Panc1 (cell line): ENCODE measurements around the gene CABLES2. TPM values are rescaled to one million over a fixed set of nuclear protein-coding genes. Genes with fewer than 3 reads are reported as not detected.

Experiments used
- ATAC-seq: fragments of 200-7000 bp; cut with Tn5 transposase; 2 replicates; pipeline ENCODE4 v1.9.1; 2020; ENCODE audit warnings: mild to moderate bottlenecking, moderate library complexity
- BruUV-seq: library from RNA; stranded (reverse); fragments of 400-500 nt; replicated peaks from 2 replicates; lab custom pipeline; 2021; lab: Mats Ljungman, UMichigan
- CTCF ChIA-PET: fragments of 300-600 bp; sonication (Branson Sonifier 250); formaldehyde crosslinking; loops from one replicate; lab custom pipeline; 2022; ENCODE audit warnings: antibody characterized with exemption; lab: Charles Lee
- POLR2A ChIA-PET: fragments of 300-600 bp; sonication (Branson Sonifier 250); formaldehyde crosslinking; loops from one replicate; lab custom pipeline; 2022; ENCODE audit warnings: antibody characterized with exemption; lab: Charles Lee
- DNase-seq: peaks from one replicate; pipeline ENCODE4 v3.0.0-alpha.2; 2010; ENCODE audit warnings: low read depth, low spot score
- H3K27ac ChIP-seq: 2 replicates; pipeline ENCODE4 v1.5.1; 2011; ENCODE audit warnings: mild to moderate bottlenecking, low read length, inconsistent platforms
- H3K27me3 ChIP-seq: fragments of 200-500 bp; sonication (Bioruptor generic); 2 replicates; pipeline ENCODE4 v1.6.0; 2014; ENCODE audit warnings: low read length, inconsistent platforms; ENCODE audit not compliant: control insufficient read depth, insufficient read depth
- H3K36me3 ChIP-seq: fragments of 200-500 bp; sonication (Bioruptor generic); 2 replicates; pipeline ENCODE4 v1.5.1; 2014; ENCODE audit warnings: inconsistent platforms, mild to moderate bottlenecking, low read length, moderate library complexity; ENCODE audit not compliant: control insufficient read depth, insufficient read depth
- H3K4me1 ChIP-seq: 2 replicates; pipeline ENCODE4 v1.5.1; 2011; ENCODE audit warnings: inconsistent platforms, mild to moderate bottlenecking, low read length, moderate library complexity; ENCODE audit not compliant: control insufficient read depth, insufficient read depth
- H3K4me3 ChIP-seq, 2 experiments: 2 replicates each; pipeline ENCODE4 v1.5.1; 2011 to 2012; ENCODE audit warnings: low read depth in 2 of 2, low read length in 2 of 2, mild to moderate bottlenecking in 2 of 2, inconsistent platforms in 1 of 2, moderate library complexity in 1 of 2
- H3K9me3 ChIP-seq: fragments of 200-500 bp; sonication (Bioruptor generic); 2 replicates; pipeline ENCODE4 v1.5.1; 2014; ENCODE audit warnings: low read depth, mild to moderate bottlenecking, inconsistent platforms, low read length, moderate library complexity; ENCODE audit not compliant: control insufficient read depth, insufficient read depth
- CTCF ChIP-seq: fragments of 450-650 bp; IDR thresholded peaks from 2 replicates; pipeline ENCODE4 v1.5.1; 2017; ENCODE audit warnings: mild to moderate bottlenecking
- POLR2AphosphoS5 ChIP-seq: IDR thresholded peaks from 2 replicates; pipeline ENCODE4 v1.6.1; 2012; ENCODE audit warnings: mild to moderate bottlenecking, low read depth, low read length, moderate library complexity
- REST ChIP-seq, 2 experiments: IDR thresholded peaks; 2 replicates each; pipeline ENCODE4 v1.6.1; 2011 to 2012; ENCODE audit warnings: low read depth in 2 of 2, control low read depth in 1 of 2, low read length in 1 of 2, mild to moderate bottlenecking in 1 of 2, moderate library complexity in 1 of 2; ENCODE audit not compliant: insufficient read depth in 1 of 2
- SIN3A ChIP-seq: IDR thresholded peaks from 2 replicates; pipeline ENCODE4 v1.6.1; 2012; ENCODE audit warnings: low read depth, mild to moderate bottlenecking, low read length, moderate library complexity, borderline replicate concordance; ENCODE audit not compliant: insufficient read depth
- in situ Hi-C: cut with HindIII; loops from 2 replicates; pipeline ENCODE4 v1.10.0; 2016; ENCODE audit warnings: low sequenced_read_pairs, low pct_unique_long_range_greater_than_20kb
- intact Hi-C: fragments of 100-400 bp; cut with micrococcal nuclease; formaldehyde crosslinking; loops from one replicate; pipeline ENCODE4 v1.10.0; 2022; ENCODE audit not compliant: unreplicated experiment
- total RNA-seq: library from RNA; stranded (reverse); gene quantifications from one replicate; pipeline ENCODE4 v1.2.1, GENCODE V29; 2021; ENCODE audit not compliant: unreplicated experiment

CABLES2 gene
- total RNA-seq, 1 experiment from 2014 or later = 9.8 TPM

GRCh38 chr20:62454904-62455636, 48.0 kb upstream of the CABLES2 start:
- ATAC-seq = no peak
- Histone ChIP-seq H3K4me1 (peaks cover 2% of the 10 kb centered on the region; the same call in 1 of the 2 replicates), H3K4me3 (no peak overlapping the region), H3K27me3 (no peaks in the 10 kb centered on the region), H3K27ac (no peak overlapping the region), H3K36me3 (no peaks in the 10 kb centered on the region), H3K9me3 (no peaks in the 10 kb centered on the region)
- intact Hi-C loops = no loop called here
- POLR2A ChIA-PET = no interaction called here
- CTCF ChIA-PET = no interaction called here
- BruUV-seq = no TSS peak
- TF ChIP-seq CTCF = no peak
- no peak for TF ChIP-seq POLR2AphosphoS5
- no peak for TF ChIP-seq REST (IDR thresholded peaks at IDR 0.05; ENCODE audit: insufficient read depth in 1 of 2, low read depth in 2 of 2, low read length in 1 of 2)
- DNase-seq = no peak
- in situ Hi-C loops = no loop called here

GRCh38 chr20:62453186-62453808, 46.2 kb upstream of the CABLES2 start:
- no peak for DNase-seq
- no peak overlapping the region for H3K27ac ChIP-seq
- H3K36me3 ChIP-seq = no peaks in the 10 kb centered on the region
- H3K4me1 ChIP-seq = peaks cover 2% of the 10 kb centered on the region; the same call in 1 of the 2 replicates
- ChIA-PET CTCF (no interaction called here), POLR2A (no interaction called here)
- no peak for TF ChIP-seq POLR2AphosphoS5
- no peak for TF ChIP-seq SIN3A
- no peak for TF ChIP-seq REST (IDR thresholded peaks at IDR 0.05; ENCODE audit: insufficient read depth in 1 of 2, low read depth in 2 of 2, low read length in 1 of 2)
- intact Hi-C loops (no loop called here), in situ Hi-C loops (no loop called here)
- no peaks in the 10 kb centered on the region for H3K27me3 ChIP-seq
- BruUV-seq = no TSS peak
- no peak for ATAC-seq
- H3K4me3 ChIP-seq = no peak overlapping the region
- H3K9me3 ChIP-seq = no peaks in the 10 kb centered on the region
